Lower leg skin (tissue), 3 donors: Measurements from ENCODE around the gene XYLT1.

Experiments
- POLR2A ChIP-seq, 2 donors: fragments of 450-650 bp; IDR thresholded peaks; one replicate each; pipeline ENCODE4 v1.6.1; 2016 to 2017; ENCODE audit warnings: antibody characterized with exemption in 2 of 2, mild to moderate bottlenecking in 1 of 2, moderate library complexity in 1 of 2
- TF ChIP-seq, protein P1 (sequence below), 3 donors: fragments of 450-650 bp; IDR thresholded peaks; one replicate each; pipeline ENCODE4 v1.5.1; 2016; ENCODE audit warnings: antibody characterized with exemption in 3 of 3, mild to moderate bottlenecking in 3 of 3, moderate library complexity in 2 of 3

- TF ChIP-seq, protein P1, sequence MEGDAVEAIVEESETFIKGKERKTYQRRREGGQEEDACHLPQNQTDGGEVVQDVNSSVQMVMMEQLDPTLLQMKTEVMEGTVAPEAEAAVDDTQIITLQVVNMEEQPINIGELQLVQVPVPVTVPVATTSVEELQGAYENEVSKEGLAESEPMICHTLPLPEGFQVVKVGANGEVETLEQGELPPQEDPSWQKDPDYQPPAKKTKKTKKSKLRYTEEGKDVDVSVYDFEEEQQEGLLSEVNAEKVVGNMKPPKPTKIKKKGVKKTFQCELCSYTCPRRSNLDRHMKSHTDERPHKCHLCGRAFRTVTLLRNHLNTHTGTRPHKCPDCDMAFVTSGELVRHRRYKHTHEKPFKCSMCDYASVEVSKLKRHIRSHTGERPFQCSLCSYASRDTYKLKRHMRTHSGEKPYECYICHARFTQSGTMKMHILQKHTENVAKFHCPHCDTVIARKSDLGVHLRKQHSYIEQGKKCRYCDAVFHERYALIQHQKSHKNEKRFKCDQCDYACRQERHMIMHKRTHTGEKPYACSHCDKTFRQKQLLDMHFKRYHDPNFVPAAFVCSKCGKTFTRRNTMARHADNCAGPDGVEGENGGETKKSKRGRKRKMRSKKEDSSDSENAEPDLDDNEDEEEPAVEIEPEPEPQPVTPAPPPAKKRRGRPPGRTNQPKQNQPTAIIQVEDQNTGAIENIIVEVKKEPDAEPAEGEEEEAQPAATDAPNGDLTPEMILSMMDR (IDR thresholded peaks at IDR 0.05), result no peak
- TF ChIP-seq POLR2A (IDR thresholded peaks at IDR 0.05), result no peak
These were observed 107.8 kb downstream of the XYLT1 start for GRCh38 chr16:17362946-17363345.
